Measurements from ENCODE around the gene SIX3.

The SIX3 gene

GRCh38 chr2:44945676-44946371 is 4.3 kb downstream of the SIX3 start:
- Histone ChIP-seq H3K4me2 (no peak overlapping the region), H2AFZ (ENCODE audit: low read depth) (no peak overlapping the region), H3K27me3 (ENCODE audit: insufficient read depth, low read depth) (no peaks in the 10 kb centered on the region), H4K20me1 (ENCODE audit: insufficient read depth) (no peaks in the 10 kb centered on the region), H3K4me3 (IDR thresholded peaks at IDR 0.05; ENCODE audit: insufficient read depth, low read depth, low read length) (no peak overlapping the region), H3K36me3 (ENCODE audit: insufficient read depth) (no peaks in the 10 kb centered on the region), H3K9ac (no peak overlapping the region), H3K4me1 (ENCODE audit: low read depth, poor library complexity, severe bottlenecking) (no peaks in the 10 kb centered on the region), H3K79me2 (ENCODE audit: insufficient read depth, low read depth) (no peaks in the 10 kb centered on the region), H3K27ac (no peak overlapping the region)
- TF ChIP-seq CTCF (conservative IDR thresholded peaks at IDR 0.05; ENCODE audit: low read depth, low read length) = no peak

DNA sequence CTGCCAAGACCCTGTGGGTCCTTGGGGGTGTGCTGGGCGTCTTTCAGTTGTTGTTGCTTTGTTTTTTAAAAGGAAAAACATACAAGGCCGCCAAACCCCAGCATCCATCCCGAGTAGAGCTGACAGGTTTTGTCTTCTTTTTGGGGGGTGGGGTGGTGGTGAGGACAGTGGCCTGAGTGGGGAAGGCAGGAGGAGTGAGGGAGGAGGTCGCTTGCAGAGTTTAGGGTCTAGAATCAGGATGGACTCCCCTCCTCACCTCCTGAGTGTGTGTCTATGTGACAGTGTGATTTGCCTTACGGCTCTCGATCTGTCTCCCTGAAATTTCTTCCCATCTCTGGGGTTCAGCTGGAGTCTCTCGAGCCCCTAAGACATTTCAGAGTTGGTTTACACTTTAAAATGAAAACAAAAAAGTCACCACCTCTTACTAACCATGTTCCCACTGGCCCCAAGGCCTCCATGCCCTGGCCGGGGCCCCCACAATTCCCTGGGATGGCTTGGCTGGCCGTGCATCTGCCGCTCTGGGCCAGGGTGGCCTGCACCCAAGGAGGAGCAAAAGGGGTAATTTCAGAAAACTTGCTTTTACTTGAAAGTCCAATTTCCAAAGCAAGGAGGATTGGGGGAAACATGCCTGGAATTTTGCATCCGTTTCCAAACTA is 5.0 kb downstream of the SIX3 start:
- no peak overlapping the region for H3K9ac ChIP-seq
- no peak overlapping the region for H3K4me3 ChIP-seq (IDR thresholded peaks at IDR 0.05; ENCODE audit: insufficient read depth, low read depth, low read length)
- H3K4me2 ChIP-seq = no peak overlapping the region
- no peaks in the 10 kb centered on the region for H4K20me1 ChIP-seq (ENCODE audit: insufficient read depth)
- H3K27me3 ChIP-seq (ENCODE audit: insufficient read depth, low read depth) = no peaks in the 10 kb centered on the region
- H3K79me2 ChIP-seq (ENCODE audit: insufficient read depth, low read depth) = no peaks in the 10 kb centered on the region
- H2AFZ ChIP-seq (ENCODE audit: low read depth) = no peak overlapping the region
- no peaks in the 10 kb centered on the region for H3K4me1 ChIP-seq (ENCODE audit: low read depth, poor library complexity, severe bottlenecking)
- TF ChIP-seq CTCF (conservative IDR thresholded peaks at IDR 0.05; ENCODE audit: low read depth, low read length) = no peak
- H3K36me3 ChIP-seq (ENCODE audit: insufficient read depth) = no peaks in the 10 kb centered on the region
- no peak overlapping the region for H3K27ac ChIP-seq

DNA sequence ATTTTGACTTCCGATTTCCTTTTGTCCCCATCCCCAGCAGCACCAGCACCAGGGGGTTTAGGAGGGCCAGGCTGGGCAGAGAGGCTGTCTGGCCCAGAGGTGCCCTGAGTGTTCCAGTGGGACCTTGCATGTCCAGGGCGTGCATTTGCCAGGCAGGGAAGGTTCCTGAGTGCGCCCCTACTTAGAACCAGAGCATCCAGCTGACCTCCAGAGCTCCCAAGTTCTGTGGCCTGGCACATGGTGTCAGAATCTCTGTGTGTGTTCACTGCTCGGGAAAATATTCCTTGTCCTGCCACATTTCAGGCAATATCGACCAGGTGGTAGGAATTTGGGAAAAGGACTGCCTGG is 5.5 kb downstream of the SIX3 start:
- Histone ChIP-seq H3K4me3 (IDR thresholded peaks at IDR 0.05; ENCODE audit: insufficient read depth, low read depth, low read length) (no peak overlapping the region), H2AFZ (ENCODE audit: low read depth) (no peak overlapping the region), H3K36me3 (ENCODE audit: insufficient read depth) (no peaks in the 10 kb centered on the region), H3K27ac (no peak overlapping the region), H3K9ac (no peak overlapping the region), H4K20me1 (ENCODE audit: insufficient read depth) (no peaks in the 10 kb centered on the region), H3K4me2 (no peak overlapping the region), H3K27me3 (ENCODE audit: insufficient read depth, low read depth) (no peaks in the 10 kb centered on the region), H3K4me1 (ENCODE audit: low read depth, poor library complexity, severe bottlenecking) (no peaks in the 10 kb centered on the region), H3K79me2 (ENCODE audit: insufficient read depth, low read depth) (no peaks in the 10 kb centered on the region)
- TF ChIP-seq CTCF (conservative IDR thresholded peaks at IDR 0.05; ENCODE audit: low read depth, low read length) = no peak

GRCh38 chr2:44948565-44949328 is 7.2 kb downstream of the SIX3 start:
- no peaks in the 10 kb centered on the region for H3K4me1 ChIP-seq (ENCODE audit: low read depth, poor library complexity, severe bottlenecking)
- no peaks in the 10 kb centered on the region for H4K20me1 ChIP-seq (ENCODE audit: insufficient read depth)
- no peak overlapping the region for H3K4me2 ChIP-seq
- no peak for TF ChIP-seq CTCF (conservative IDR thresholded peaks at IDR 0.05; ENCODE audit: low read depth, low read length)
- no peak overlapping the region for H3K9ac ChIP-seq
- H3K79me2 ChIP-seq (ENCODE audit: insufficient read depth, low read depth) = no peaks in the 10 kb centered on the region
- H3K27me3 ChIP-seq (ENCODE audit: insufficient read depth, low read depth) = no peaks in the 10 kb centered on the region; the same call in 1 of the 2 replicates
- H3K4me3 ChIP-seq (IDR thresholded peaks at IDR 0.05; ENCODE audit: insufficient read depth, low read depth, low read length) = no peak overlapping the region
- no peaks in the 10 kb centered on the region for H3K36me3 ChIP-seq (ENCODE audit: insufficient read depth)
- no peak overlapping the region for H2AFZ ChIP-seq (ENCODE audit: low read depth)
- no peak overlapping the region for H3K27ac ChIP-seq

Data from KMS-11 (cell line).